Stomach smooth muscle (tissue), 2 donors: Measurements from ENCODE around the gene TMOD4.

Source experiments
- H3K27ac ChIP-seq: one replicate; pipeline ENCODE4 v1.7.0; 2013; ENCODE audit warnings: mild to moderate bottlenecking, low read length, inconsistent platforms
- H3K27me3 ChIP-seq, 2 donors: one replicate each; pipeline ENCODE4 v1.7.0; 2013; ENCODE audit warnings: low read length in 2 of 2; ENCODE audit not compliant: insufficient read depth in 2 of 2, control insufficient read depth in 1 of 2
- H3K36me3 ChIP-seq, 2 donors: one replicate each; pipeline ENCODE4 v1.7.0; 2013; ENCODE audit warnings: low read length in 2 of 2; ENCODE audit not compliant: control insufficient read depth in 2 of 2, insufficient read depth in 2 of 2
- H3K4me1 ChIP-seq: one replicate; pipeline ENCODE4 v1.7.0; 2013; ENCODE audit warnings: low read length; ENCODE audit not compliant: control insufficient read depth, insufficient read depth
- H3K4me3 ChIP-seq, 2 donors: one replicate each; pipeline ENCODE4 v1.7.0; 2013; ENCODE audit warnings: low read length in 2 of 2
- H3K9ac ChIP-seq, 2 donors: one replicate each; pipeline ENCODE4 v1.7.0; 2013; ENCODE audit warnings: low read length in 2 of 2, mild to moderate bottlenecking in 1 of 2
- H3K9me3 ChIP-seq, 2 donors: one replicate each; pipeline ENCODE4 v1.7.0; 2013; ENCODE audit warnings: low read length in 2 of 2; ENCODE audit not compliant: control insufficient read depth in 2 of 2
- donor health status: healthy.
- donor health status: Pancreatic carcinoma.

The TMOD4 gene

DNA sequence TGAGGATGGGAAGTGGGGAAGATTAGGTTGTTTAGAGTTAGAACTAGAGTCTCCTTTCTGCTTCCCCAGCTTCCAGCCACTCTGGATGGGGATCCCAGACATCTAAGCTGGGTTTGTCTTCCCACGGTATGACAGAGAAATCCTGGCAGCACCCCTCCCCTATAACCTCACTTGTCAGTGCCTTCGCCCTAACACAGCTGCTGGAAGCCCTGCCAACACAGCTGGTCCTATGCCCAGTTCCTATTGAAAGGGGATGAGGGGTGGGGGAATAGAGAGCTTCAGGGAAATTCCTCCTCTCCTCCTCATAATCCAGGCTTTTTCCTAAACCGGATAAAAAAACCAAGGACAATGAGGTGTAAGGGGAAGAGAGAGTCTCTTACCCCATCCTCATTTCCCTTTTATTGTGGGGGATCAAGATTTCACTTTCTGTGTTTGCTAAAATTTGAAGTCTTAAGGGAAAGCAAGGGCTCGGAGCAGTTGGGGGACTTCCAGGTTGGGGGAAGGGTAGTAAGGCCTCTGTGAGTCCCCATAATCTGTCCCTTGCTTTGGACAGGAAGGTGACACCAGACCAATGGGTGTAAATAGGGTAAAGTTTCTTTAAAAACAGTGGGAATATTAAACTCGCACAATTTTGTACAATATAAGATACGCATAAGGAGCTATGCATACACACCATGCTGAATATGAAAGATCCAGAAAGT is 590 bp downstream of the TMOD4 start:
- peaks cover 2% of the 10 kb centered on the region for H3K4me1 ChIP-seq
- no peak overlapping the region for H3K27ac ChIP-seq
- H3K9me3 ChIP-seq, result no peaks in the 10 kb centered on the region
- no peak overlapping the region for H3K4me3 ChIP-seq
- peaks cover 28 to 41% of the 10 kb centered on the region in 2 donors for H3K36me3 ChIP-seq
- no peaks in the 10 kb centered on the region for H3K27me3 ChIP-seq
- H3K9ac ChIP-seq, result peak overlapping the region in 1 of 2 donors; percentile 38

DNA sequence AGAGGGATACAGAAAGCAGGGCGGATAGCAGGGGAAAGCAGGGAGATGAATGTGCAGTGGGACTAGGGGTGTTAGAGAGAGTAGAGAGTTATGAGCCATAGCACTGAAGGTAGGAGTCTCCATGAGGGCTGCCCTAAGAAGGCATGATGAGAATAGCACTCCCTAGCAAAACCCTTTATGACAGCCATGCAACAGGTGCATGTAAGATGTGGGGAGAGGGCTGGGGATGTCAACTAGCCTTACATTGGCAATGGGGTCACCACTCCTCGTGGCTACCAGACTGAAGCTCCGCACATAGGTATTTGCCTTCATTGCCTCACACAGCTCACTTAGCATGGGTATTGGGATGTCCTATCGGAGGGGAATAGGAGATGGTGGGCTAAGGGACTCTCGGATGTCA is 4.6 kb downstream of the TMOD4 start:
- no peak overlapping the region for H3K4me3 ChIP-seq
- H3K27me3 ChIP-seq, result no peaks in the 10 kb centered on the region
- H3K27ac ChIP-seq, result no peak overlapping the region
- H3K9ac ChIP-seq, result no peak overlapping the region
- peaks cover 22 to 28% of the 10 kb centered on the region in 2 donors for H3K36me3 ChIP-seq
- no peaks in the 10 kb centered on the region for H3K9me3 ChIP-seq
- peaks cover 14% of the 10 kb centered on the region for H3K4me1 ChIP-seq

DNA sequence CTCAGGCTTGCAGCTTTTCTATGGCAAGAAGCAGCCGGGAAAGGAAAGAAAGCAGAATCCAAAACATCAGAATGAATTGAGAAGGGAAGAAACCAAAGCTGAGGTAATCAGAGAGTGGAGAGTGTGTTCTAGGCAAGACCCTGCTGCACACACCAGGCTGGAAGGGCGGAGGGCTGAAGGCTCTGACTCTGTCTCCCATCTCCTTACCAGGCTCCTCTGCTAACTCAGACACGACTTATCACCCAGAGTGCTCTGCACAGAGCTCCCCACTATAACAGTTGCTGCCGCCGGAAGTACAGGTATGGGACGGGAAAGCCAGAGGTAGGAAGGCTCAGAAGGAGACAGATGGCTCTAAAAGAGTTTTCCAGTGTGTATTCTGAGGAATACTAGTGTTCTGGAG is 8.7 kb downstream of the TMOD4 start:
- Histone ChIP-seq H3K4me3 (peak overlapping the region; percentile 90 to 98), H3K27ac (no peak overlapping the region), H3K4me1 (peaks cover 28% of the 10 kb centered on the region), H3K9me3 (no peaks in the 10 kb centered on the region), H3K9ac (peak overlapping the region in 1 of 2 donors; percentile 84), H3K36me3 (peaks cover 8% of the 10 kb centered on the region in 2 donors), H3K27me3 (no peaks in the 10 kb centered on the region)

DNA sequence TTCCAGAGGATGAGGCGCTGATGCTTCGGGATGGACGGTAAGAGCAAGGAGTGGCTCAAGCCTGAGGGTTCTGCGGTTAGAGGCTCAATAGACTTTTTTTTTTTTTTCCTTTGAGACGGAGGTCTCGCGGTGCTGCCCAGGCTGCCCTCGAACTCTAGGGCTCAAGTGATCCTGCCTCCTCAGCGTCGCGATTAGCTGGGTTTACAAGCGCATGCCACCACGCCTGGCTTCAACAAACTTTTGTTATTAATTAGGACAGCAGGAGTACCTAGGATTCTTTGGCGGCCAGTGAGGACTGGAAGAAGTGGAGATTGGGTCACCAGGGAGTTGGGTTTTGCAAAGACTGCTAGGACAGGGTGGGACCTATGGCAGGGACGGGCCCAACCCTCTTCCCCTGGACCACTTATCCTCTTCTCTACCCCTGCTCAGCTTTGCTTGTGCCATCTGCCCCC is 9.2 kb downstream of the TMOD4 start:
- H3K9me3 ChIP-seq, result no peaks in the 10 kb centered on the region
- H3K4me1 ChIP-seq, result peaks cover 28% of the 10 kb centered on the region
- peak overlapping the region; percentile 90 to 98 for H3K4me3 ChIP-seq
- H3K27me3 ChIP-seq, result no peaks in the 10 kb centered on the region
- peaks cover 11 to 14% of the 10 kb centered on the region in 2 donors for H3K36me3 ChIP-seq
- H3K27ac ChIP-seq, result peak overlapping the region; percentile 97
- peak overlapping the region; percentile 84 to 96 for H3K9ac ChIP-seq

DNA sequence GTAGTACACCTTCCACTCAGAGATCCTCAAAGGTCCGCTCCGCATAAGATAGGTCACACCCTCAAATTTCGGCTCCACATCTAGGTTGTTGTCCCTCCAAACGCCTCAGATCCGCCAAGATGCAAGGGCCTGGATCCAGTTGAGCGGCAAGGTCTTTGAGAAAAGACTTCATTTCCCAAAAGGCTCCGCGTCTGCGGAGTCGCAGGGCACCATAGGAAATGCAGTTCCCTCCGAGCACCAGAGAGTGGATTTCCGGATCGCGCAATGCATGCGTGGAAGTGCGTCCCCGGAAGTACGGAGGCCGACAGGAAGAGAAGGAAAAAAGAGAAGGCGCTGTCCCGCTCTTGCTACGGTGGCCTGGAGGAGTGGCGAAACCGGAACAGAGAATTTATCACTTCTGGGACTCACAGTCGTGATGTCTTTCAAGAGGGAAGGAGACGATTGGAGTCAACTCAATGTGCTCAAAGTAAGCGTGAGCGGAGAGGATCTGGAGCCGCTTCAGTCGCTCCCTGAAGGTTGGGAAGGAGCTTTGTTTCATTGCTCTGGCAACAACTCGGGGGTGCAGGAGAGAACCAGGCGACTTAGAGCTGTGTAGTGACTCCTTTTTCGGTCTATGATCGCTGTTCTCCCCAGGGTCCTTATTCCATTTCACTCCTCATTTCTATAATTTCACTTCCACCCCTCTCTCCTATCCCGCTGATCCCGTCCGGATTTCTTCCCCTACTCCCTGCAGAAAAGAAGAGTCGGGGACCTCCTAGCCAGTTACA is 9.9 kb downstream of the TMOD4 start, which contains the start of the genes LYSMD1 and SCNM1:
LYSMD1 (minus strand) TSS at position 165 of the 767 bp plus-strand sequence. CDS start 644 bp downstream, outside the sequence.
SCNM1 (plus strand) TSS at position 407 of the 767 bp plus-strand sequence; CDS start at position 416, 9 bp downstream.
- H3K27me3 ChIP-seq, result no peaks in the 10 kb centered on the region
- peaks cover 28% of the 10 kb centered on the region for H3K4me1 ChIP-seq
- H3K9me3 ChIP-seq, result no peaks in the 10 kb centered on the region
- H3K4me3 ChIP-seq, result peak within 1 kb of the TSS; percentile 90 to 98
- H3K27ac ChIP-seq, result peak within 1 kb of the TSS; percentile 97
- peaks cover 14 to 15% of the 10 kb centered on the region in 2 donors for H3K36me3 ChIP-seq
- H3K9ac ChIP-seq, result peak within 1 kb of the TSS; percentile 84 to 96

DNA sequence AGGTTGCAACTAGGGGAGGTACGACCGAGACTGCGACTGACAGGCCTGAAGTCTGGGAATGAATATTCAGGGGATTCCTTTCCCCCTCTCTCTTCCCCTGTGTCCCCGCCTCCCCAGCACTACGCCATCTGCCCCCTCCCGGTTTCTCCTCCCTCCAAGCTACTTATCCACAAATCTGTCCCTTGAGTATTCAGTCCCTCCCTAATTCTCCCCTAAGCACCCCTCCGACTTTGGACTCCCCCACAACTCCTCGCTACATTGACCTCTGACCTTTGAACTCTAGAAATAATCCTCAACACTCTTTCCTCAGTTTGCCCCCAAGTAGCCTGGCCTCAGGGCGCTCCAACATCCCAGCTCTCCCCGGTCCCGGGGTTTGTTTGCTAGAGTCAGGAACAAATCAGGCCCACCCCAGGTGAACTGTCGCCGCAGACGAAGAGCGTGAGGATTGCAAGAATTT is 10.5 kb downstream of the TMOD4 start:
- H3K36me3 ChIP-seq, result peaks cover 19 to 20% of the 10 kb centered on the region in 2 donors
- peak overlapping the region; percentile 97 for H3K27ac ChIP-seq
- no peaks in the 10 kb centered on the region for H3K9me3 ChIP-seq
- H3K9ac ChIP-seq, result peak overlapping the region; percentile 84 to 96
- peak overlapping the region; percentile 90 to 98 for H3K4me3 ChIP-seq
- no peaks in the 10 kb centered on the region for H3K27me3 ChIP-seq
- peaks cover 28% of the 10 kb centered on the region for H3K4me1 ChIP-seq

DNA sequence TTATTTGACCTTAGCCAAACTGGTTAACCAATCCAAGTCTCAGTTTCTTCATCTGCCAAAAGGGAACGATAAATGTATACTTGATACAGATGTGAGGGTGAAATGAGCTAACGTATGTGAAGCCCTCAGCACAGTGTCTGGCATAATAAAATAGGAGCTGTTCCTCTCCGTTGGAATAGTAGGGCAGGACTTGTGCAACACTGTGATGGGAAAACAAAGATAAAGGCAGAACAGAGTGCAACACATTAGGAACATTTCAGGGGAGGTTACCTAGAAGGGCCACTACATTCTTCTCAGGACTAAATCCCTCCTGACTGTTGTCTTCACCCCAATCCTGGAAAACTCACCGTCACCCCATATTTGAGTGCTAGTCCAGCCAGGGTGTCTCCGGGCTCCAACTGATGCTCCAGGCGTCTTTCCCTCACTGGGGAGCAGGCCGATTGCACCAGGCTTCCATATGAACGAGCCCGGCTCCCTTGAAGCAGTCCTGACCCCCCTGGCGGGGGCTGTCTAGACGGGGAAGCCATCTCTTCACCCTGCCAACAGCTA is 11.0 kb downstream of the TMOD4 start:
- Histone ChIP-seq H3K27me3 (no peaks in the 10 kb centered on the region), H3K9ac (peak overlapping the region; percentile 84 to 96), H3K36me3 (peaks cover 20 to 22% of the 10 kb centered on the region in 2 donors), H3K27ac (peak overlapping the region; percentile 97), H3K4me1 (peaks cover 28% of the 10 kb centered on the region), H3K4me3 (peak overlapping the region; percentile 90 to 98), H3K9me3 (no peaks in the 10 kb centered on the region)

DNA sequence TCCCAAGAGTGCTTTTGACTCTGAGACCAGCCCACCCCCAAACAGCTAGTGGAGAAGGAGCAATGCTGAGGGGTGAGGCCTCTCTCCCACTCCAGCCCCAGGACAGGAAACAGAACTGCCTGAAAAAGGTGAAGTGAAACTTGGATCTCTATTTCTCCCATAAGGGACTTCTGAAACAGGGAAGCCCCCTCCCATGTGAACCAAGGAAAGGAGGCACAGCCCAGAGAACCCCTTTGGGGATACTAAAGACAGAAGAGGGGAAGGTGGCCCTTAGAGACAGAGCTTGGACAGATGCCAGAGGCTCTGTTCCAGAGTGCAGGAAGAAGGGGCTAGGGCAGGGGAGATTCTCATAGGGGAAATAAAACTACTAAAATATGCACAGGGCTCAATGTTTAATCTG is 16.4 kb downstream of the TMOD4 start:
- H3K36me3 ChIP-seq, result peaks cover 28 to 37% of the 10 kb centered on the region in 2 donors
- peaks cover 7% of the 10 kb centered on the region for H3K4me1 ChIP-seq
- no peak overlapping the region for H3K27ac ChIP-seq
- no peak overlapping the region for H3K4me3 ChIP-seq
- no peaks in the 10 kb centered on the region for H3K27me3 ChIP-seq
- H3K9ac ChIP-seq, result no peak overlapping the region
- H3K9me3 ChIP-seq, result no peaks in the 10 kb centered on the region

DNA sequence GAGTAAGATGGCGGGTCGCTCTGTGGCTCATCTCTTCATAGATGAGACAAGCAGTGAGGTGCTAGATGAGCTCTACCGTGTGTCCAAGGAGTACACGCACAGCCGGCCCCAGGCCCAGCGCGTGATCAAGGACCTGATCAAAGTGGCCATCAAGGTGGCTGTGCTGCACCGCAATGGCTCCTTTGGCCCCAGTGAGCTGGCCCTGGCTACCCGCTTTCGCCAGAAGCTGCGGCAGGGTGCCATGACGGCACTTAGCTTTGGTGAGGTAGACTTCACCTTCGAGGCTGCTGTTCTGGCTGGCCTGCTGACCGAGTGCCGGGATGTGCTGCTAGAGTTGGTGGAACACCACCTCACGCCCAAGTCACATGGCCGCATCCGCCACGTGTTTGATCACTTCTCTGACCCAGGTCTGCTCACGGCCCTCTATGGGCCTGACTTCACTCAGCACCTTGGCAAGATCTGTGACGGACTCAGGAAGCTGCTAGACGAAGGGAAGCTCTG is 17.0 kb downstream of the TMOD4 start:
- H3K27ac ChIP-seq, result peak overlapping the region; percentile 11

DNA sequence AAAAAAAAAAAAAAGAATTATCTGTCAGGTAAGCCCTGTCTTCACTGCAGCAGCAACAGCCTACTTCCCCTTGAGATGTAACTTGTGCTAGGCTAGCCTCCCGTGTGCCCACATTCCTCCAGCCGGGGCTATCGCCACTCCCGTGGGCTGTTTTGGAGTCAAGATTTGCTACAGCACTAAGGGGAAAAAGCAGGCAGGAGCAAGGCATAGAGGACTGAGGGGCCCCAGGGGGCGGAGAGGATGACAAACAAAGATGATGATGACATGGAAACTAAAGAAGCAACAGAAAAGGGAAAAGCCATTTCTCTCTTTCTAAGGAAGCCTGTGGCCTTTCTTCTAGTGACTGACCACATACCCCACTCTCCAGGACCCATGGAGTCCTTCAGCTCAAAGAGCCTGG is 17.5 kb downstream of the TMOD4 start:
- Histone ChIP-seq H3K27me3 (no peaks in the 10 kb centered on the region), H3K9ac (no peak overlapping the region), H3K4me1 (no peaks in the 10 kb centered on the region), H3K4me3 (no peak overlapping the region), H3K9me3 (no peaks in the 10 kb centered on the region), H3K27ac (no peak overlapping the region), H3K36me3 (peaks cover 28 to 37% of the 10 kb centered on the region in 2 donors)

More for the DNA sequence above, 17.0 kb downstream of the TMOD4 start:
- Histone ChIP-seq H3K27me3 (no peaks in the 10 kb centered on the region), H3K9me3 (no peaks in the 10 kb centered on the region), H3K36me3 (peaks cover 28 to 37% of the 10 kb centered on the region in 2 donors), H3K9ac (no peak overlapping the region), H3K4me1 (peaks cover 4% of the 10 kb centered on the region), H3K4me3 (no peak overlapping the region)
